ENCODE measurements around the gene PFKL.
"Not testable (repeated sequence)": the region's sequence is repeated elsewhere in the genome, so short reads cannot be mapped to it uniquely, and the experiment has no call there.

The PFKL gene

DNA sequence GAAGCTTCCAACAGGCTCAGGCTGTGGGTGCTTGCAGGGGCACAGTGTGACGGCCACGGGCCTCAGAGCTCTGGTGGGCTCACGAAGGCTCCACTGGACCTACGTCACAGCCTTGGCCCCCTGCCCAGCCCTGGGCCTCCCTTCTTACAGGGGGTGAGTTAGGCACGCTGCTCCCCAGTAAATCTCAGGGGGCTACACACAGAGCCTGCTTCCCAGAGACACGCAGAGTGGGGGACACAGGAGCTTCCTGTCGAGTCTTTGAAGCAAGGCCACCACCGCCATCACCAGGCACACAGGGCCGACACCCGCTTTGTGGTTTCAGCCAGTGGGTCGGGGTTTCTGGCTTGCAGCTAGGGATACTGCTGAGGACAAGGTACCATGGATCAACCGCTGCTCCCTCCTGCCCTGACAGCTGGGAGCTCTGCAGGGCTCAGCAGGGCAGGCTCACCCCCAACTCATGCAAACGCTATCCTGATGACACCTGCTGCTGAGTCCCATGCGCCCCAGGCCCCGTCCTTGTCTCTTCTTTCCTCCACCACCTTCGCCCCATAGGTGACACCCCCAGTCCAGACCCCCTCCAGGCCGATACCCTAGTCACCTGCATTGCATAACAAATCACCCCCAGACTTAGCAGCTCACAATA lies 44.8 kb downstream of the PFKL start:
- DNase-seq (ENCODE audit: low read depth in 2 of 2), result no peak

DNA sequence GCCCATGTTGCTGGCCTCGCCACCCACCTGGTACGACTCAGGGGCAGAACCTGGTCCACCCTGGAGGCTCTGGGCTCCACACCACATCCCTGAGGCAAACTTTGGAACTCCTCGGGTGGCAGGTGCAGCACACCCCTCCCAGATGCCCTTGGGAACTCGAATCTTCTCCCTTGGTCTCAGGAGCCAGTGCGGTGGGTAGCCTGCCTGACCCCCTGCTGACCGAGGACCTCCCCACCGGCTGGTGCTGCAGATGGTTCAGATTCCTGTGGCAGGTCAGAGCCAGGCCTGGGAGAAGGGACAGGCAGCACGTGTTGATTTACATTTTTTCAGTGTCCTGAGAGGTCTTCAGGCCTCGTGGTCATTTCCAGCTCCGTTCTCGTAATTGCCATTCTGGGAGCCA lies 45.6 kb downstream of the PFKL start:
- no peak for DNase-seq (ENCODE audit: low read depth in 2 of 2)

DNA sequence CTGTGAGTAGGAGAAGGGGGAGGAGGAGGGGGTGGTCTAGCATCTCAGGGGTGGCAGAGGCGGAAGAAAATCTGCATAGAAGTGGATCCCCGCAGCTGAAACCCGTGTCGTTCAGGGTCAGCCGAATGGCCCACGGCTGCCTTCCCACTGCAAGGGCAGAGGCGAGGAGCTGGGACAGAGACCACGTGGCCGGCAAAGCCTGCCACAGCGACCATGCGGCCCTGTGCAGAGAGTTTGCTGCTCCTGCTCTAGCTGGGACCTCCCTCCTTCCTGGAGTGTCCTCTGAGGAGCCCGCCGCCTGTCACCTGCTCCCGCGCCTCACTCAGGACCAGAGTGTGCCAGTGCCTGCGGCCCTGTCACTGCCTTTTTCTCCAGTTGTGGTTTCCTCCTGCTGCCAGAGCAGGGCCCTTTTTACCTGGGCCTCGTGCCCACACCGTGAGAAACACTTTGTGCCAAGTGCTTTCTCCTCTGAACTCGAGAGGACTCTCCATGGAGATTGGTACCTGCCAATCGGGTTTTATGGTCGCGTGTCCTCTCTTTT lies 48.1 kb downstream of the PFKL start:
- DNase-seq (ENCODE audit: low read depth in 2 of 2), result no peak

DNA sequence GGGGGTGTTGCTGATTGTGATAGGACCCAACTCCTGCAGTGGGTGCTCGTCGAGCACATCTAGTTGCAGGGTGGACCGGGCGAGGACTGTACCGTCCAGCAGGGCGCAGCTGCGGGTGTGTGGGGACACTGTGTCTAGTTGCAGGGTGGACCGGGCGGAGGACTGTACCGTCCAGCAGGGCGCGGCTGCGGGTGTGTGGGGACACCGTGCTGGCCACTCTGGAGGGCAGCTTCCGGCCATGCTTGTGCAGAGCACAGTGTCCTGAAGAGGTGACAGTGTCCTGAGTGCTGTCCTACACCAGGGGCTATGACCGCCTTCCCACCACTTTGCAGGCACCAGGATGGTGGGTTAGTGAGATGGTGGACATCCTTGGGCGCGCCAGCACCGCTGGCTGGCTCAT lies 49.0 kb downstream of the PFKL start:
- DNase-seq (ENCODE audit: low read depth in 2 of 2), result no peak

DNA sequence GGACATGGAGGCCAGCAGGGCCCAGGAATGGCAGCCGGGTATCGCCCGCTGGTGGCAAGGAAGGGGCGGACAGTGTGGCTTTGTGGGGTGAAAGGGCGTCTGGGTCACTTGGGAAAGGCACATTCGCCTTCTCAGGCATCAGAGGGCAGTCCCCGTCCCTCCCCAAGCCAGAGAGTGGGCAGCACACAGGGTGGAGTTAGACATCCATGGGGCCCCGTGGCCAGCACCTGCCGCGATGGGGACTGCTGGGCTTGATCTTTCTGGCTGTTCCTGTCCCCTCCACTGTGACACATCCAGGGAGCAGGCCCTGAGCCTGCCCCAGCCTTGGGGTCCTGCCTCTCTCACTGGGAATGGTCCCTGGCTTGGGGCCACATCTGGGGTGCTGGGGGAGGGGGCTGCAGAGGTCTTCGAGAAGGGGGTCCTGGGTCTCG lies 49.6 kb downstream of the PFKL start:
- DNase-seq (ENCODE audit: low read depth in 2 of 2), result no peak

DNA sequence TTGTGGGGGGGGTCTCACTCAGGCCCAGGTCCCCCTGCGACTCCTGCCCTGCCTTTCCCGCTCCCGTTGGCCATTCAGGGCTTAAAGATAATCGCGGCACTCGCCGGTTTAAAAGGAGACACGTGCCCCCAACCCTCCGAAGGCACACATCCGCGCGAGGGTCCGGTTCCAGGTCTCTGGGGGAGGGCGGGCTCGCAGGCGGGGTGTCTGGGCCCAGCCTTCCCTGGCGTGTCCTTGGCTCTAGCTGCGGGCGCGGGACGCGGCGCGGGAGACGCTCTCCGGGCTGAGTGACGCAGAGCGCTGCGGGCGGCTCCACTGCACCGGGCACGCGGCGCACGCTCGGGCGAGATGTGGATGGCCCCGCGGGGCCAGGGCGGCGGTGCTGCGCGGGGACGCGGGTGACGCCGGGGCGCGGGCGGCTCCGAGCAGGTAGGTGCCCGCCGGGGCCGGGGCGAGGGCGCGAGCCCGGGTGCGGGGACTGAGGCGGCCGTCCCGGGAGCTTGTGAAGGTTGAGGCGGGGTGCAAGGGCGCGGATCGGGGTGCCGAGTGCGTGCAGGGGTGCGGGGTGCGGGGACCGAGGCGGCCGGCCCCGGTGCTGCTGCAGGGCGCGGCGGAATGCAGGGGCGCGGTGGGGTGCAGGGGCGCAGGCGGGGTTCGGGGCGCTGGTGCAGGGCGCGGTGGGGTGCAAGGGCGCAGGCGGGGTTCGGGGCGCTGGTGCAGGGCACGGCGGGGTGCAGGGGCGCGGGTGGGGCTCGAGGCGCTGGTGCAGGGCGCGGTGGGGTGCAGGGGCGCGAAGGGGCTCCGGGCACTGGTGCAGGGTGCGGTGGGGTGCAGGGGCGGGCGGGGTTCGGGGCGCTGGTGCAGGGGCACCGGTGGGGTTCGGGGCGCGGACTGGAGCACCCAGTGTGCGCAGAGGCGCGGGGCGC lies 50.3 kb downstream of the PFKL start:
- DNase-seq (ENCODE audit: low read depth in 2 of 2), result no peak

DNA sequence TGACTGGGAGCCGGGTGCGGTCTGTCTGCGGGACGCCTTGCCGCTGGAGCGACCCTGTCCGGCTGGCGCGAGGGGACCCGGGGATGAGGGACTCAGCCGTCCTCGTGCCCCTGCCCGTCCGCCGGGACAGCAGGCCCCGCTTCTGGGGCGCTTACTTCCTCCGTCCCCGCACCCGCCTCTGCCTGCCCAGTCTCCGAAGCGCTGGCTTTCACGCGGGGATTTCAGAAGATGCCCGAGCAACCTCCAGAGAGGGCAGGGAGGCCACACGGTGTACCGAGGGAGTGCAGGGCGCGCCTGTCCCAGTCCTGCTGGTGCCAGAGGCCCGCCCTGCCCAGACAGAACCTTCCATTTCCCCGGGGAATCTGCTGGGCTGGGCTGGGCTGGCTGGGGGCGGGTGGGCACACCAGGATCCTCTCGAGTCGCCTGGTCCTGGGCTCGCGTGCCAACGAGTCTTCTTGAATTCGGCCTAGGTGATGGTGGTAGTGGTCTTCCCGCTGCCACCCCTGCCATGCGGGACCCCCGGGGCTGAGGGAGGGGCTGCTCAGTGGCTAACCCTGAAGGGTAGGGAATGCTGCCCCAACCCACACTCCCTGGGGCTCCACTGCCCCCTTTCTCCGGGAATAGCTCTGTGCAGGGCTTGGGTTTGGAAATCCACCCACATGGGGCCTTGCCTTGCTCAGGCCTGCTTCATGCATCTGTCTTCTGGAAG lies 51.1 kb downstream of the PFKL start:
- DNase-seq (ENCODE audit: low read depth in 2 of 2), result no peak

DNA sequence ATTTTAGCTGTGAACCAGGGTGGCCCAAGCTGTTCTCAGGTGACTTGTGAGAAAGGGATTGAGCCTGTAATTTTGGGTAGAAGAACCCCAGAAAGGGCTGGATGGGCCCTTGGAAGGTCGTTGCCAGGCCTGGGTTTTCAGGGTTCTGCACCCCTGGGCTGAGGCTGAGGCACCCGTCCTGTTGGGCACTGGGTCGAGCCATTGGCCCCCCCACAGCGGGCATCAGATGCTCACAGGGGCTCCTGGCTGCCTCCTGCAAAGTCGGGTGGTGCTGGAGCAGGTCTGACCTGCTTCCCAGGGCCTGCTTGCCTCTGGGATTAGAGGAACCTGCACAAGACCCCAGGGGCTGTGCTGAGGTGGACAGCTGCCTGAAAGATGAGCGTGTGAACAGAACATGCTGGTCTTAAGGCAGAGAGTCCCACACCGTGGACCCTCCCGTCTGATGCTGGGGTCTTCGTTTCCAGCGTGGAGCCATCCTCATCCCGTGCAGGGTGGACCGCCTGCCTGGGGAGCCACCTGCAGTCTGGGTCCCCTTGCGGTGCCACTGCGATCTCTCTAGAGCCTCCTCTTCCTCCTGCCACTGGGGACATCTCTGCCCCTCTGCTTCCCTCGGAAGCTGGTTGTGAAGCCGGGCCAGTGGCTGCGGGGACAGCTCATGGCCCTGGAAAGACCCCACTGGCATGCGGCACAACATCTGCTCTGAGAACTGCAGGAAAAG lies 51.8 kb downstream of the PFKL start:
- no peak for DNase-seq (ENCODE audit: low read depth in 2 of 2)

DNA sequence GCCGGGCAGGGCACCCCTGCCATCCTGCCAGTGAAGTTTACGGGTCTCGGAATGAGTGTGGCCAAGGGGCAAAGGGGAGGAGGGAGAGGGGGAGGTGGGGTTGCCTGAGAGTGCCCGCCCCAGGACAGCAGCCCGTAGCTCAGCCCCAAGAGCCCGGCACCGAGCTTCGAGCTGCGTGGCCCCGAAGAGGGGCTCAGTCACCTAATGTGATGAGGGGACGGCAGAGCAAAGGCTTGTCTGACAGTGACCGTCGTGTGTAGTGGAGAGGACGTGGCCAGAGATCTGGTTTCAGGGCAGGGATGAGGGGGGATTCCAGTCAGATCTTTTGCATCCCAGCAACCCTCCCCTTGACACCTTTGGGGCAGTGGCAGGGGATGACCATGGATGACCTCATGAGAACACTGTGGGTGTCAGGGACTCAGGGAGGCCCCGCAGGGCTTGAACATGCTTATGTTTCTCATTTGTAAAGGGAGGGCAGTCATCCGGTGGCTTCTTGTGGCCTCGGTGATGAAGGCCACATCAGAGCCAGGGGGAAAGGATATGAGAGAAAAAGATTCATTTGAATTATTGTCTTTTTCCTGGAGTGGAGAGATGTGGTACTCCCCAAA lies 52.5 kb downstream of the PFKL start:
- DNase-seq (ENCODE audit: low read depth in 2 of 2), result no peak

DNA sequence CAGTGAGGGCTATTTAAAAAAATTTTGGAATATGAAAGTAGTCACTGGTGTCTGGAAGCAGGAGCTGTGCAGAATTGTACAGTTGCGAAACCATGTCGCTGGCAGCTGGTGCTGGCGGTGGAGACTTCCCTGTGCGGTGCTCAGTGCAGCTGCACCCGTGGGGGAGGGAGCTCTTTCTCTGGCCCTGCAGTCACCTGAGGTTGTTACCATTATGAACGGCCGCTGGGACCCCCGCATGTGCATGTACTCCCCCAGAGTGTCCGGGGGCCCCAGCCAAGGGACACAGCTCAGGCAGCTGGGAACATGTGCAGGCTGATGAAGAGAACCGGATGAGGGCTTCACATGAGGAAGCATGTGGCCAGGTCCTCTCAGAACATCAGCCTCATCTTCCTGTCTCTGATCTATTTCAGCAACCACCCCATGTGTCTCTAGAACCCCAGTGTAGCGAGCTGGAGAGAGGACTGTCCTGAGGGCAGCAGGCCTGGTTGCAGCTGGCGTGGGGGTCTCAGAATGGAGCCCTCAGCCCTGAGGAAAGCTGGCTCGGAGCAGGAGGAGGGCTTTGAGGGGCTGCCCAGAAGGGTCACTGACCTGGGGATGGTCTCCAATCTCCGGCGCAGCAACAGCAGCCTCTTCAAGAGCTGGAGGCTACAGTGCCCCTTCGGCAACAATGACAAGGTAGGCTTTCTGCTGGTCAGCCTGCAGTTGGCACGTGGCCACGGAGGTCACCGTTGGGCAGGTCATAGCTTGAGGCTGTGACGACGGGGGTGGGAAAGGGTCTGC lies 53.5 kb downstream of the PFKL start, which contains the start of gene TRPM2:
TRPM2 (plus strand) TSS at position 431 of the 780 bp plus-strand sequence; CDS start at position 511, 80 bp downstream.
- peak in 1 of 2 donors; percentile 23 for DNase-seq (ENCODE audit: low read depth in 2 of 2)

DNA sequence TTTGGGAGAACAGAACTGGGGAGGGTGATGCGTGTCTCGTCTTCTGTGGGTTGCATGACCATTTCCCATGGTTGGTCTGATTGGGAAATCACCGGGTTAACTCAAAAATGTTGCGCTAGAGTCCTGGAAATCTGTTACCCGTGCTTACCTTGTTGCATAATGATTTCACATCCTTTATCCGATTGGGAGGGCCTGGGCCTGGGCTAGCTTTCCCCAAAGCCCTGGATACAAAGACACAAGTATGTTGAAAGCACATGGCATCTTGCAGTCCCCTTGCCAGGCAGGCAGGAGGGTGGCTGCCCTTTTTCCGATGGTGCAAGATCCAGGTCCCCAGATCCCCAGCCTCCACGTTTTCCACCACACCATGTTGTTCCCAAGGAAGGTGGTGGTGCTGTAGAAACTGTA lies 54.1 kb downstream of the PFKL start:
- no peak for DNase-seq (ENCODE audit: low read depth in 2 of 2)

DNA sequence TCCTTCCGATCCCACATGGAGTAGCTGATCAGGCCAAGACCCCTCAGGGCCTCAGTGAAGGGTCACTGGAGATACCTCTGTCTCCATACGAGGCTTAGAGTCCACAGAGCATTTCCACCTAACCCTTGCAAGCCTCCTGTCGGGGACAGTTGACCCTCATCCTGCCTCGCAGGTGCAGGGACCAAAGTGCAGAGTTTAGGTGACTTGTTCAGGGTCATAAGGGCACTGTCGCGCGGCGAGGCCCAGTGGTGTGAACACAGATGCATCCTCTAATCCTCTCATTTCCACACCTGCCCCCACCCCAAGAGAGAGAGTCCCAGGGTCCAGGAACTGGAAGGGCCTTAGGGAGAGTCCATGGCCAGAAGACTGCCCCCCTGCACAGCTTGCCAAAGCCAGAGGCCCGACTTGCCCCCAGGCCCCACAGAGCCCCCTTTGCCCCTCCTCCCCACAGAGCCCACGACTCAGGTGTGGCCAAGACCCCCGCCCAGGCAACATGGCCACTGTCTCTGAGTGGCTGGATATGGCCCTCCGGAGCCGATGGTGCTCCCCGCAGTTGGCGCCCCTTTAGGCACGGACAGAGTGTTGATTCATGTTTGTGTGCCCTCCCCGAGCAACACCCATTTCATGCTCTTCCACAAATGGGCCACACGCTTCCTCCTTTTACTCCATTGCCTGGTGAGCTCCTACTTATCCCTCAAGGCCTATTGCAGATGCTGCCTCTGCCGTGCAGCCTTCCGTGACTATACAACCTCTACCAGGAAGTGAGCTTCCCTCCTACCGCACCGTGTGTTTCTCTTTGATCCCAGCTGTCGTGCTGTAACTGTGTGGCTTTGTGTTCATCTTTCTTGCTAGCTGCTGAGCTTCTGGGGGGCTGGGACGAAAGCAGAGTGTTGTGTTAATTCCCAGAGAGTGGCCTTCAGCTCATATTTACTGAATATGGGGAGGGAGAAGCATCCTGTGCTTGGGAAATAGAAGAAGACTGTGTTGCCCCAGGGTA lies 55.2 kb downstream of the PFKL start:
- DNase-seq (ENCODE audit: low read depth in 2 of 2), result no peak

DNA sequence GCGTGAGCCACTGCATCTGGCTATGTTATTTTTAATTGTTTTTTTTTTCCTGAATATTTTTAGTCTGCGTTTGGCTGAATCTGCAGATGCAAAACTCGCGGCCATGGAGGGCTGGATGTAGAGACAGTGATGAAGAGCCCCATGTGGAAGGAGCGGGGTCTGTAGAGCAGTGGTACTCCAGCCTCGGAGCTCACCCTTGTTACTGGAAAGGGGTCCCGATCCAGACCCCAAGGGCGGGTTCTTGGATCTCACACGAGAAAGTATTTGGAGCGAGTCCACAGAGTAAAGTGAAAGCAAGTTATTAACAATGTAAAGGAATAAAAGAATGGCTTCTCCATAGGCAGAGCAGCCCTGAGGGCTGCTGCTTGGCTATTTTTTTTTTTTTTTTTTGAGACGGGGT lies 56.3 kb downstream of the PFKL start:
- no peak for DNase-seq (ENCODE audit: low read depth in 2 of 2)

DNA sequence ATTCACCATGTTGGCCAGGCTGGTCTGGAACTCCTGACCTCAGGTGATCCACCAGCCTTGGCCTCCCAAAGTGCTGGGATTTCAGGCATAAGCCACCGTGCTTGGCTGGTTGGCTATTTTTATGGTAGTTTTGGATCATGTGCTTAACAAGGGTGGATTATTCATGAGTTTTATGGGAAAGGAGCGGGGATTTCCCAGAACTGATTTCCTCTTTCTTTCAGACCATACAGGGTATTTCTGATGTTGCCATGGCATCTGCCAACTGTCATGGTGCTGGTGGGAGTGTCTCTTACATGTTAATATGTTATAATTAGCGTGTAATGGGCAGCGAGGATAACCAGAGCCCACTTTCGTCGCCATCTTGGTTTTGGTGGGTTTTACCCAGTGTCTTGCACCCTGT lies 56.8 kb downstream of the PFKL start:
- DNase-seq (ENCODE audit: low read depth in 2 of 2), result no peak

DNA sequence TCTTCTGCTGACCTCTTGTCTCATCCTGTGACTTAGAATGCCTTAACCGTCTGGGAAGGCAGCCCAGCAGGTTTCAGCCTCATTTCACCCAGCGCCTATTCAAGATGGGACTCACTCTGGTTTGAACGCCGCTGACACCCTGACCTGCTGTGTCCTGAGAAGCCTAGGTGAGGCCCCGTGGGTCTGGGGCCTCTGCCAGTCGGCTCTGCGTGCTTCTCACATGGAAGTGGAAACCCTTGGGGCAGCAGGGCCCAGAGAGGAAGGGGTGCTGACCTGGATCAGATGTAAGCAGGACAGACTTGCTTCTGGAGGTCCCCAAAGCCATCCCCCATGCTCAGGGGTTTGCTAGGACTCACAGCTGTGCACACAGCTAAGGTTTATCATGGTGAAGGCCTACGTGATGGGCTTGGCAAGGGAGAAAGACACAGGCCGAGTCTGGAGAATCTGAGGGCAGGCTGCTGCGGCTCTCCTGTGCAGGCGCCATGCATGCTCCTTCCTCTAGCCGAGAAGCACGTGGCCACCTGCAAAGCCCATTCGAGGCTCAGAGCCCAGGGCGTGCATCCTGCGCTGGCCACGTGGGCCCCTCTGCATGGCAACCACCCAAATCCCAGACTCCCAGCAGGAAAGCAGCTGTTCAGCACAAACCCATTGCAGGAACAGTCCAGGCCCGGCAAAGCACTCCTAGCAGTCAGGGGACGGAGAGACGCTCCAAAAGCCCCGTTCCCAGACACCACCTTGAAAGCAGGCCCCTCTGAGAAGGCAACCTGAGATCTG lies 57.4 kb downstream of the PFKL start:
- DNase-seq (ENCODE audit: low read depth in 2 of 2), result no peak

DNA sequence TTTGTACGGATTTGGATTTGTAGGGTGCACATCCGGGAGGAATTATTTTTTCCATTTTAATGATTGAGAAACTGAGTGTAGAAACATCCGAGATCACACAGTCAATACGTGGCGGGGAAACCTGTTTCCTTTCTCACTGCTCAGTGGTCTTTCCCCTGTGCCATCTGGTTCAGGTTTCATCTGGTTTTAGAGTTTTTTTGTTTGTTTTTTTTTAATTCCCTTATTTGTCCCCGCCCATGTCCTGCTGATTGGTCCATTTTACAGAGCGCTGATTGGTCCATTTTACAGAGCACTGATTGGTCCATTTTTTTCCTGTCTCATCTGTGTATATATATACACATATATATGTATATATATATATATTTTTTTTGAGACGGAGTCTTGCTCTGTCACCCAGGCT lies 59.5 kb downstream of the PFKL start:
- no peak for DNase-seq (ENCODE audit: low read depth in 2 of 2)

DNA sequence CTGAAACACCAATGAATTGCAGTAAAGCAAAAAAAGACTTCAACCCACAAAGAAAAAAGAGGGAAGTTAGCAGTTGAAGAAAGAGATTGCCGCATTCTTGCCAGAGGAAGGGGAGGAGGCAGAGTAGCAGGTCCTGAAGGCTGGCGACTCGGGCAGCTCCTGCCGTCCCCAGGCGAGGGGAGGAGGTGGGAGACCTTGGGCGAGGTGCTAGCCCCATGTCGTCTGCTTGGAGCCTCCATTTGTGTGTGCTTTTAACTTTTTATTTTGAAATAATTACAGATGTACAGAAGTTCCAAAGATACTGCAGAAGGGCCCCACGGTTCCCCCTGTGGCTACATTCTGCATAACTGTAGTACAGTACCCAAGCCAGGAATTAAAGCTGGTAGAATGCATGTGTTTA lies 60.3 kb downstream of the PFKL start:
- no peak for DNase-seq (ENCODE audit: low read depth in 2 of 2)

DNA sequence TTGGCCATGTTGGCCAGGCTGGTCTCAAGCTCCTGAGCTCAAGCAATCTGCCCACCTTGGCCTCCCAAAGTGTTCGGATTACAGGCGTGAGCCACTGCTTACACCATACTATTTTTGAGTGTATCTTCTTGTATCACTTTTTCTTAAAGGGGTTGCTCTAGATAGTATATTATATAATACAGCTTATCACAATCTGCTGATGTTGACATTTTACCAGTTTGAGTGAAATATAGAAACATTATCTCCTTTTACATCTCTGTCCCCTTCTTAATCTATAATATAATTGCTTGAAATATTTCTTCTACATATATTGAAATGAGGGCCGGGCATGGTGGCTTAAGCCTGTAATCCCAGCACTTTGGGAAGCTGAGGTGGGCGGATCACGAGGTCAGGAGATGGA lies 62.0 kb downstream of the PFKL start:
- not testable (repeated sequence) for DNase-seq (ENCODE audit: low read depth in 2 of 2)
